ENCODE measurements around the gene GHRL. TPM values are rescaled to one million over a fixed set of nuclear protein-coding genes. Genes with fewer than 3 reads are reported as not detected.

The GHRL gene
- total RNA-seq, 1 experiment from 2014 or later: 2.0 TPM

DNA sequence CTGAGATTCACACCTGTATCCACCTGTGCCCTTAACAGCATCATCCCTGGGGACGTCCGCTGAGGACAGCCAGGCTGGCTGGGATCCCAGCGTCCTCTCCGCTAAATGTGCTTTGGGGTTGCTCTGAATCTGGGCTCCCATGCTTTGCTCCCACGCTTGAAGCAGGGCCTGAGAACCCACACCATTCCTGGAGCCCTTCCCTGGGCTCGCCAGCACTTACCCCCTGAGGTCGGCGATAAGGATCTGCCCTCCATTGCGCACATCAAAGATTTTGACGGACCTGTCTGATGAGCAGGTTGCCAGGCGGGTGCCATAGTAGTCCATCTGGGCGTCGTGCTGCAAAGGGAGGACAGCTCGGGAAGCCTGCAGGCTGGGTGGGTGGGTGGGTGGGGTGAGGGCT, 22.4 kb upstream of the GHRL start:
- CTCF ChIA-PET: no interaction called here
- TF ChIP-seq CTCF (conservative IDR thresholded peaks at IDR 0.05; ENCODE audit: low read depth, low read length) (no peak), EZH2 (IDR thresholded peaks at IDR 0.05; ENCODE audit: borderline replicate concordance, low read depth, low read length, poor library complexity, severe bottlenecking) (no peak)

DNA sequence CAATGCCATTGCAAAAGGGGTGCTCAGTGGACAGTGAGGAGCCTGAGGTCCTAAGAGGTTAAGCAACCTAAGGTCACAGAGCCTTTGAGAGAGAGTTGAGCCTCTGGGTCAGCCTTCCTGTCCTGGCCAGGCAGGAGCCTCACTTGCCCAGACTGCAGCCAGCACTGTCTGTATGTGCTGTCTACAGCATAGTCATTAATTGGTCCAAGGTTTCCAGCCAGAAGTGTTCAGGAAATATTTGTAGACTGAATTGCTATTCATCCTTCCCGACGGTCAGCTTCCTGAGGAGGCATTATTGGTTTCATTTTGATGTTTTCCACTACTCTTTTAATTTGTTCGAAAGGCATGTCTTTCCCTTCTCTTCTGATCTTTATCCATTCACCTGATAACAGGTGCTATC, 20.1 kb upstream of the GHRL start:
- intact Hi-C loops (cut with micrococcal nuclease; ENCODE audit: unreplicated experiment): no loop called here
- Histone ChIP-seq H3K27ac (ENCODE audit: low read depth, low read length, poor library complexity, severe bottlenecking) (no peak overlapping the region), H3K4me3 (ENCODE audit: low read depth, low read length, poor library complexity, severe bottlenecking) (no peak overlapping the region), H3K27me3 (replicated peaks; ENCODE audit: insufficient read depth, low read depth, low read length, poor library complexity) (no peaks in the 10 kb centered on the region), H3K36me3 (ENCODE audit: insufficient read depth, low read length, poor library complexity, severe bottlenecking) (peaks cover 76% of the 10 kb centered on the region), H3K4me1 (ENCODE audit: insufficient read depth, low read length, poor library complexity, severe bottlenecking) (no peaks in the 10 kb centered on the region), H3K9me3 (ENCODE audit: low read depth, low read length, poor library complexity, severe bottlenecking) (no peaks in the 10 kb centered on the region)
- CTCF ChIA-PET: no interaction called here
- TF ChIP-seq CTCF (conservative IDR thresholded peaks at IDR 0.05; ENCODE audit: low read depth, low read length) (no peak), EZH2 (IDR thresholded peaks at IDR 0.05; ENCODE audit: borderline replicate concordance, low read depth, low read length, poor library complexity, severe bottlenecking) (no peak)
- BruUV-seq (replicated peaks): no TSS peak
- POLR2A ChIA-PET (ENCODE audit: low non-redundant PET): no interaction called here
- no peak for DNase-seq (ENCODE audit: low spot score)

More for the DNA sequence above, 22.4 kb upstream of the GHRL start:
- intact Hi-C loops (cut with micrococcal nuclease; ENCODE audit: unreplicated experiment): no loop called here
- BruUV-seq (replicated peaks): no TSS peak
- Histone ChIP-seq H3K9me3 (ENCODE audit: low read depth, low read length, poor library complexity, severe bottlenecking) (no peaks in the 10 kb centered on the region), H3K4me3 (ENCODE audit: low read depth, low read length, poor library complexity, severe bottlenecking) (no peak overlapping the region), H3K27me3 (replicated peaks; ENCODE audit: insufficient read depth, low read depth, low read length, poor library complexity) (no peaks in the 10 kb centered on the region), H3K4me1 (ENCODE audit: insufficient read depth, low read length, poor library complexity, severe bottlenecking) (no peaks in the 10 kb centered on the region), H3K36me3 (ENCODE audit: insufficient read depth, low read length, poor library complexity, severe bottlenecking) (peaks cover 80% of the 10 kb centered on the region), H3K27ac (ENCODE audit: low read depth, low read length, poor library complexity, severe bottlenecking) (no peak overlapping the region)
- POLR2A ChIA-PET (ENCODE audit: low non-redundant PET): no interaction called here
- DNase-seq (ENCODE audit: low spot score): no peak

GRCh38 chr3:10312391-10312790, 19.6 kb upstream of the GHRL start:
- intact Hi-C loops (cut with micrococcal nuclease; ENCODE audit: unreplicated experiment): no loop called here

More at GRCh38 chr3:10312391-10312790, 19.6 kb upstream of the GHRL start:
- Histone ChIP-seq H3K4me1 (ENCODE audit: insufficient read depth, low read length, poor library complexity, severe bottlenecking) (no peaks in the 10 kb centered on the region), H3K9me3 (ENCODE audit: low read depth, low read length, poor library complexity, severe bottlenecking) (no peaks in the 10 kb centered on the region), H3K36me3 (ENCODE audit: insufficient read depth, low read length, poor library complexity, severe bottlenecking) (peaks cover 73% of the 10 kb centered on the region), H3K27me3 (replicated peaks; ENCODE audit: insufficient read depth, low read depth, low read length, poor library complexity) (no peaks in the 10 kb centered on the region), H3K27ac (ENCODE audit: low read depth, low read length, poor library complexity, severe bottlenecking) (no peak overlapping the region), H3K4me3 (ENCODE audit: low read depth, low read length, poor library complexity, severe bottlenecking) (no peak overlapping the region)
- no TSS peak for BruUV-seq (replicated peaks)
- DNase-seq (ENCODE audit: low spot score): no peak
- TF ChIP-seq EZH2 (IDR thresholded peaks at IDR 0.05; ENCODE audit: borderline replicate concordance, low read depth, low read length, poor library complexity, severe bottlenecking): no peak
- TF ChIP-seq CTCF (conservative IDR thresholded peaks at IDR 0.05; ENCODE audit: low read depth, low read length): no peak
- CTCF ChIA-PET: no interaction called here
- POLR2A ChIA-PET (ENCODE audit: low non-redundant PET): no interaction called here

All from A673 (cell line).